Activated naive CD8-positive, alpha-beta T cell treated with anti-CD3 and anti-CD28 coated beads, Interleukin-2, amount 10 ng/mL, durations not matched to agents 7 days and 5 days (primary cell): ENCODE data around the gene TMEM62. TPM values are rescaled to one million over a fixed set of nuclear protein-coding genes. Genes with fewer than 3 reads are reported as not detected.

ENCODE experiments used
- ATAC-seq: fragments of 150-1000 bp; cut with Tn5 transposase; one replicate; pipeline ENCODE4 v1.10.0; 2021; ENCODE audit warnings: low read depth, moderate library complexity
- POLR2A ChIA-PET: fragments of 350-600 bp; sonication (Branson Sonifier 250); formaldehyde crosslinking; loops from one replicate; lab custom pipeline; 2021; ENCODE audit warnings: antibody characterized with exemption; lab: Charles Lee
- DNase-seq: peaks from one replicate; pipeline ENCODE4 v3.0.0; 2021
- H3K27ac Mint-ChIP-seq: one replicate; pipeline ENCODE4 v1.8.0; 2022; ENCODE audit warnings: mild to moderate bottlenecking, mixed read lengths
- H3K27me3 Mint-ChIP-seq: one replicate; pipeline ENCODE4 v1.8.0; 2022; ENCODE audit warnings: mild to moderate bottlenecking, moderate library complexity, mixed read lengths
- H3K36me3 Mint-ChIP-seq: one replicate; pipeline ENCODE4 v1.8.0; 2021; ENCODE audit warnings: mild to moderate bottlenecking, mixed read lengths
- H3K4me1 Mint-ChIP-seq: one replicate; pipeline ENCODE4 v1.8.0; 2021; ENCODE audit warnings: mixed read lengths
- H3K4me3 Mint-ChIP-seq: one replicate; pipeline ENCODE4 v1.8.0; 2022; ENCODE audit warnings: mild to moderate bottlenecking, moderate library complexity, mixed read lengths
- H3K9me3 Mint-ChIP-seq: one replicate; pipeline ENCODE4 v1.8.0; 2021; ENCODE audit warnings: mixed read lengths
- total RNA-seq, 2 experiments: library from RNA; stranded (reverse); gene quantifications; one replicate each; pipeline ENCODE4 v1.2.3, GENCODE V29; 2021

TMEM62 gene
- total RNA-seq, 2 experiments from 2014 or later: 23.3 to 28.1 TPM

DNA sequence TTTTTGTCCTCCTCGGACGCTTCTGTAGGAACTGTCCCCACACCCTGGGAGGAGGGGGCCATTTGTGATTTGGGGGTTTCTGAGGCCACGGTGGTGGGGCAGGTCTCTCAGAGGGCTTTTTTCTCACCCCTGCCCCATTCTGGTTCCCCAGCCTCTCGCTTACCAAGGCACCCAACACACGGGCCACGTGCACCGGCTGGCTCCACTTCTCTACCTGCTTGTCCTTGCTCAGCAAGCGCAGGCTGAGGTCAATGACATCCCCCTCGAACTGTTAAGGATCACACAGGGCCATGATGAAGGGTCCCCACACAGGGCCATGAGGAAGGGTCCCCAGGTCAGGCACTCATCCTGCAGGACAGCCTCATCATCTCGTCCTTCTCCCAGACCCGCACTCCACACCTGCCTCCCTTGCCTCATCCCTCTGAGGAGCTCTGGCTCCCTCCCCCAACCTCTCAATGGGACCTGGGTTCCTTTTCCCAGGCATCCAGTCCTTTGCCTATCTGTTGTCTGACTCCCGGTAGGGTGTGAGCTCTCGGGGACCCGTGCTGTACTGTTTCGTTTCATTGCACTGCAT lies 76.9 kb downstream of the TMEM62 start:
- peaks cover 14% of the 10 kb centered on the region for H3K27me3 Mint-ChIP-seq
- no peaks in the 10 kb centered on the region for H3K4me1 Mint-ChIP-seq
- POLR2A ChIA-PET: no interaction called here
- ATAC-seq: no peak
- no peaks in the 10 kb centered on the region for H3K36me3 Mint-ChIP-seq
- DNase-seq: no peak
- H3K4me3 Mint-ChIP-seq: no peak overlapping the region
- no peaks in the 10 kb centered on the region for H3K9me3 Mint-ChIP-seq
- no peak overlapping the region for H3K27ac Mint-ChIP-seq

DNA sequence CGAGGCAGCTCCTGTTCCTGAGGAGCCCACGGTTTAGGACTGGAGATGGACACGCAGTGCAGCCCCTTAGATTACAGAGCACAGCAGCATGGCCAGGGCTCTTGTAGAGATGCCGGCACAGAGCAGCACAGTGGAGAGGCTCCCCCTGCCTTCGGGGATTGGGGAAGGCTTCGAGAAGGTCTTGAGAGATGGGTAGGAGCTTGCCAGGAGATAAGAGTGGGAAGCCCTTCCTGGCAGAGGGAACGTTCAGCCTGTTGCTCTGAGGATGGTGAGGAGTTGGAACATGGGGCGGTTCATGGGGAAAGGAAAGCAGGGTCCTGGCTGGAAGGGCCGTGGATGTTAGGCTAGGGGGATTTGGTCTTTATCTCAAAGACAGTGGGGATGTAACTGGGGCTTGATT lies 77.4 kb downstream of the TMEM62 start:
- H3K27me3 Mint-ChIP-seq: peaks cover 14% of the 10 kb centered on the region
- DNase-seq: no peak
- H3K4me3 Mint-ChIP-seq: no peak overlapping the region
- no peaks in the 10 kb centered on the region for H3K9me3 Mint-ChIP-seq
- H3K36me3 Mint-ChIP-seq: no peaks in the 10 kb centered on the region
- ATAC-seq: no peak
- no peak overlapping the region for H3K27ac Mint-ChIP-seq
- H3K4me1 Mint-ChIP-seq: no peaks in the 10 kb centered on the region
- POLR2A ChIA-PET: no interaction called here

DNA sequence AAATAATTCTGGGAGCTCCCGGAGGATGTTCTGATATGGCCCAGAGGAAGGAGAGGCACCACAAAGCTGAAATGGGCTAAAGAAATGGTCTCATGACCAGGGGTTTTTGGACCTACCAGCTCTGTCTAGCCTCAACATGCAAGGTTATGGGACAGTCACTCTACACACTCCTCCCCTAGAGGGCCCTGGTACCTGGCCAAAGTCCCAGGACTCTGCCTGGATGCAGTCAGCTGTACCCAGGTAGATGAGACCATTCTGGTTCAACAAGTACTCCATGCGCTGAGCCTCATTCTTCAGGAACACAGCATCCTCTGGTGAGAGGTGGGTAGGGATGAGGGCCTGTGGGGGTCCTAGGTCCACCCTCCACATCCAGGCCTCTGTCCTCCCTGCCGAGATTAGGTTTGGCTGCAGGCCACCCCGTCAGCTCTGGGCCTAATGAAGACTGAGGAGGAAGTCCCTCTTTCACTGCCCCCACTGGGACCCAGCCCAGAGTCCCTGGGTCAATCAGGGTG lies 77.9 kb downstream of the TMEM62 start:
- DNase-seq (no peak), ATAC-seq (no peak)
- POLR2A ChIA-PET: no interaction called here
- Mint-ChIP-seq H3K27me3 (peaks cover 14% of the 10 kb centered on the region), H3K9me3 (no peaks in the 10 kb centered on the region), H3K27ac (no peak overlapping the region), H3K4me3 (no peak overlapping the region), H3K4me1 (no peaks in the 10 kb centered on the region), H3K36me3 (no peaks in the 10 kb centered on the region)

DNA sequence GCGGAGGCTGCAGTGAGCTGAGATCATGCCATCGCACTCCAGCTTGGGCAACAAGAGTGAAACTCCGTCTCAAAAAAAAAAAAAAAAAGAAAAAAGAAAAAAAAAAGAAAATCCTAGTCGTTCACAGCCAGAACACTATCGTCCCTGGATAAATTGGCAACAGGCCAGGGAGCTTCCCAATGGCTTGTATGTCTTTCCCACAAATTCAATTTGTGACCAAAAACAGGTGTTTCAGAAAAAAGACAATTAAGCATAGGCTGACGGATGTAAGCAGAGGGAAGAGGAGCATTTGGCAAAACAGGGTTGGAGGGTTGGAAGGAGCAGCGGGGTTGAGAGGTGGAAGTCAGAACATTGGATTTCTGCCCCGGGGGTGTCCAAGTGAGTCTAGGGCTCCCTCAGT lies 78.9 kb downstream of the TMEM62 start:
- DNase-seq: no peak
- no peak overlapping the region for H3K27ac Mint-ChIP-seq
- POLR2A ChIA-PET: no interaction called here
- peaks cover 14% of the 10 kb centered on the region for H3K27me3 Mint-ChIP-seq
- no peaks in the 10 kb centered on the region for H3K36me3 Mint-ChIP-seq
- H3K9me3 Mint-ChIP-seq: no peaks in the 10 kb centered on the region
- H3K4me1 Mint-ChIP-seq: no peaks in the 10 kb centered on the region
- no peak overlapping the region for H3K4me3 Mint-ChIP-seq
- ATAC-seq: no peak

DNA sequence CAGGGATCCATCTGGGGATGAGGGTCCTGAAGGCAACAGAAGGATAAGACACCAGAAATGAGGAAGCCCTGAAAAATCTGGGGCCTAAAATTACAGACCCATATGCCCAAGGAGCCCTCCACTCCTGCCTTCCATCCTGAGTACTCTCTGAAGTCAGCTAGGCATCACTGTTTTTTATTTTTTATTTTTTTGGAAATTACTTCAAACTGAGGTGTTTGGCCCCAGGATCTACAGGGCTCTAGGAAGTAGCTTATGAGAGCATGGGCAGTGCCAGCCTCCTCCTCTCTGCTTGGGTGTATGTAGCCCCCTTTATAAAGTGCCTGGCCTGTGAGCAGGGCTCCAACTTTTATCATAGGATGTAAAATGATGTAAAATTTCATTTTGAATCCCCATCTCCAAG lies 79.6 kb downstream of the TMEM62 start:
- no peaks in the 10 kb centered on the region for H3K4me1 Mint-ChIP-seq
- POLR2A ChIA-PET: no interaction called here
- no peak overlapping the region for H3K4me3 Mint-ChIP-seq
- DNase-seq (no peak), ATAC-seq (no peak)
- peaks cover 17% of the 10 kb centered on the region for H3K27me3 Mint-ChIP-seq
- H3K9me3 Mint-ChIP-seq: no peaks in the 10 kb centered on the region
- H3K36me3 Mint-ChIP-seq: no peaks in the 10 kb centered on the region
- H3K27ac Mint-ChIP-seq: no peak overlapping the region

DNA sequence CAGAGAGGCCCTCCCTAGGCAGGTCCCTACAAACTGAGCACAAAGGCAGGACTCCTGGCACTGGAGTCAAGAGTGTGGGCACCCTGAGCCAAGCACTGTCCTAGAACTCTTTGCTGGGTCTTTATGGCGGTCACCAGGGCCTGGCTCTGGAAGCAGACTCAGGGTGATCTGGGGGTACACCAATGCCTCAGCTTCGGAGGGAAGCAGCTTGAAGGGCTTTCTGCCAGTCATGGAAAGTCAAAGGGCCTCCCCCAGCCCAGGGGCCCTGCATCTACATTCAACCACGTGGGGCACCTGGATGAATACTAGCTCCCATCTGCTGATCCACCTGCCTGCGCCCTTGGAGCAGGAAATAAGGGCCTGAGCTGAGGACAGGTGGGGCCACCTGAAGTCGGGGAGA lies 80.1 kb downstream of the TMEM62 start:
- Mint-ChIP-seq H3K4me1 (no peaks in the 10 kb centered on the region), H3K4me3 (no peak overlapping the region), H3K27ac (no peak overlapping the region), H3K9me3 (no peaks in the 10 kb centered on the region), H3K27me3 (peaks cover 21% of the 10 kb centered on the region), H3K36me3 (no peaks in the 10 kb centered on the region)
- POLR2A ChIA-PET: no interaction called here
- no peak for DNase-seq
- no peak for ATAC-seq

DNA sequence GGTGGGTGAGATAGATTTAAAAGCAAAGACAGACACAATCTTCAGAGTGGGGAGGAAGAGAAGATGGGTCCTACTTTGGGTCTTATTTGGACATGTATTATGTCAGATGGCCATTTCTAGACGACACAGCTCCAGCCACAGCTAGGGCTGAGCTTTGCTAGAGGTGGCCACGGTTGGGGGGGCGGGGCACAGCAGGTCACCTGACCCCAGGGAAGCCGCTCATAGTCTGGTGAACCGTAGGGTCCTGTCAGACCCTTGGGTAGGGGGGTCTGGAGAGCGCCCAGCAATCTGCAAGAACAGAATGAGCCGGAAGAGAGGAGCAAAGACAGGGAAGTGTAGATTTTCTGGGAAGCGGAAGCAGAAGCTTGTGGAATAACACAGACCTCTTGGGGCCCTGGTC lies 80.8 kb downstream of the TMEM62 start:
- Mint-ChIP-seq H3K36me3 (no peaks in the 10 kb centered on the region), H3K4me1 (no peaks in the 10 kb centered on the region)

DNA sequence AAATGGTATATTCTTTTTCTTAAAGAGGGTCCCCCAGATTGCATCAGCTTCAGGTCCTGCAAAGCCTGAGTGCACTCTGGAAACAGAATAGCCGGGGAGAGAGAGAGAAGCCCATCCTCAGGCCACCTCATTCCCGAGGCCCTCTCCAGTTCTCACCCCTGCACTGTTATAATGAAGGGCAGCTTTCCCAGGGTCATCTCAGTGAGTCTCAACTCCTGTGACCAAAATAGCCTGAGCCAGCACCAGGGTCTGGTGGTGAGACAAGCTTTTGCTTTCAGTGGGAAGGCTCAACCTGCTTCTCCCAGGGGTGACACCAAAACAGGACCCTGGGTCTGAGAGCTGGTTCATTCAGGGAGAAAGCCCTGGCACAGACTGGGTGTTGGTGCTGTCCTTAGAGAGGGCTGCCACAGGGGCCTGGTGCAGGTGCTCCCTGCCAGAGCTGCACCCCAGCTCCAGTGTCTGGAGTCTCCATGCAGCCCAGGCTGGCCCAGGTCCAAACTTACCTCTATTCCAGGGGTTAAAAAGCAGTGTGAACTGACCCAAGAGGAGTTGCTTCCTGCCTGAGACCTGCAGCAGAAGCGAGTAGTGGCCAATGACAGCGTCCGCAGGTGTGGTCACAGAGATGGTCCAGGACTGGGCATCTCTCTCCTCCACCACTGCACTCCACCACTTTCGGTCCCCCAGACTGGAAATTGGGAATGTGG lies 81.4 kb downstream of the TMEM62 start:
- DNase-seq: no peak
- Mint-ChIP-seq H3K36me3 (no peaks in the 10 kb centered on the region), H3K27me3 (peaks cover 22% of the 10 kb centered on the region), H3K27ac (no peak overlapping the region), H3K4me1 (no peaks in the 10 kb centered on the region), H3K9me3 (no peaks in the 10 kb centered on the region), H3K4me3 (no peak overlapping the region)
- POLR2A ChIA-PET: no interaction called here
- no peak for ATAC-seq

More for the DNA sequence above, 80.8 kb downstream of the TMEM62 start:
- ATAC-seq (no peak), DNase-seq (no peak)
- H3K27me3 Mint-ChIP-seq: peaks cover 20% of the 10 kb centered on the region
- no peak overlapping the region for H3K4me3 Mint-ChIP-seq
- POLR2A ChIA-PET: no interaction called here
- no peaks in the 10 kb centered on the region for H3K9me3 Mint-ChIP-seq
- no peak overlapping the region for H3K27ac Mint-ChIP-seq

DNA sequence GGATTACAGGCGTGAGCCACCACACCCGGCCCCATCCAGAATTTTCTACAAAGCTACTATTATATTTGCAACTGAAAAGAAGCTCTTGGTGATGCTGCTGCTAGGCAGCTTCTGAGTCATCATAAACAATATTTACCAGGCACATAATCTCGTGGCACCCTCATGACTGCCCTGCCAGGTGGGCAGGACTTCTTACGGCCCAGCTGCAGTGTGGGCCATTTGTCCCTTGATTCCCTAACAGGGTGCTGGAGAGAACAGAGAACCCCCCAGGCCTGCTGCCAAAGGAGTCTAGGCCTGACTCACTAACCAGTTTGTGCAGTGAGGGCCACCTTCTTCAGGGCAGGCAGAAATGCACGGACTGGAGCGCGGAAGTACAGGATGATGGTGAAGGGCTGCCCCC lies 82.6 kb downstream of the TMEM62 start:
- no peak for ATAC-seq

DNA sequence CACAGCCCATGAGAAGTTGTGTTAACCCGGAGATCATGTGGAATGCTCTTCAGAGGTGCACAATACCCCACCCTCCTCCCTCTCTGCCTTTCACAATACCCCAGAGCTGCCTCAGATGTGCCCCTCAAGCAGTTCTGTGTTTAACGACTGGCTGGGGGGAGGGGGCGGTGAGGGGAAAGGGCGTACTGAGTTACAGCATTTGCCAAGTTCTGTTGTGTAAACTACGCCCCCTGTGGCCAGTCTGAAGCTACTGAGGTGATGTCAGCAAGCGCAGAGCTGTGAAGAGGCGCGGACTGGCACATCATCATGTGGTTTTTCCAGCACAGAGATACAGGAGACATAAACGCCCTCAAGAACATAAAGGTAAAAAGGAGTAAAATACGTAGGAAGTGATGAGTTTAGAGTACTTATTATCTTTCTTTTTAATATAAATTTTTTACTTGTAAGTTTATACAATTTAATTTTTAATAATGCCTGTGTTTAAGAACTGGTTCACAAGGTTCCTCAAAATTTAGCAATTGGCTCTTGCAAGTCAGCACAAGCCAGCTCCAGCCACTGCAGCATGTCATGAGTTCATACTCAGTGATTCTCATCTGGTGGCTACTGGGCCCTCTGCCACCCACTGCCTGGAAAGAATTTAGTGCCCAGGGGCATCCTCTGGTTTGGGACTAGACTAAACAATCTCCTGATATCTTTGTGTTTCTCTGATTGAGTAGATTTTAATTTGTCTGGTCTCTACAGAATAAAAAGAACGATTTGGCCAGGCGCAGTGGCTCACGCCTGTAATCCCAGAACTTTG lies 85.7 kb downstream of the TMEM62 start:
- H3K36me3 Mint-ChIP-seq: no peaks in the 10 kb centered on the region
- H3K4me3 Mint-ChIP-seq: no peak overlapping the region
- peaks cover 41% of the 10 kb centered on the region for H3K27me3 Mint-ChIP-seq
- H3K9me3 Mint-ChIP-seq: no peaks in the 10 kb centered on the region
- ATAC-seq (no peak), DNase-seq (no peak)
- H3K27ac Mint-ChIP-seq: no peak overlapping the region
- POLR2A ChIA-PET: no interaction called here
- H3K4me1 Mint-ChIP-seq: peaks cover 4% of the 10 kb centered on the region

More for the DNA sequence above, 82.6 kb downstream of the TMEM62 start:
- Mint-ChIP-seq H3K27me3 (peaks cover 27% of the 10 kb centered on the region), H3K4me1 (peaks cover 4% of the 10 kb centered on the region), H3K4me3 (no peak overlapping the region), H3K36me3 (no peaks in the 10 kb centered on the region), H3K9me3 (no peaks in the 10 kb centered on the region), H3K27ac (no peak overlapping the region)
- POLR2A ChIA-PET: no interaction called here
- no peak for DNase-seq

DNA sequence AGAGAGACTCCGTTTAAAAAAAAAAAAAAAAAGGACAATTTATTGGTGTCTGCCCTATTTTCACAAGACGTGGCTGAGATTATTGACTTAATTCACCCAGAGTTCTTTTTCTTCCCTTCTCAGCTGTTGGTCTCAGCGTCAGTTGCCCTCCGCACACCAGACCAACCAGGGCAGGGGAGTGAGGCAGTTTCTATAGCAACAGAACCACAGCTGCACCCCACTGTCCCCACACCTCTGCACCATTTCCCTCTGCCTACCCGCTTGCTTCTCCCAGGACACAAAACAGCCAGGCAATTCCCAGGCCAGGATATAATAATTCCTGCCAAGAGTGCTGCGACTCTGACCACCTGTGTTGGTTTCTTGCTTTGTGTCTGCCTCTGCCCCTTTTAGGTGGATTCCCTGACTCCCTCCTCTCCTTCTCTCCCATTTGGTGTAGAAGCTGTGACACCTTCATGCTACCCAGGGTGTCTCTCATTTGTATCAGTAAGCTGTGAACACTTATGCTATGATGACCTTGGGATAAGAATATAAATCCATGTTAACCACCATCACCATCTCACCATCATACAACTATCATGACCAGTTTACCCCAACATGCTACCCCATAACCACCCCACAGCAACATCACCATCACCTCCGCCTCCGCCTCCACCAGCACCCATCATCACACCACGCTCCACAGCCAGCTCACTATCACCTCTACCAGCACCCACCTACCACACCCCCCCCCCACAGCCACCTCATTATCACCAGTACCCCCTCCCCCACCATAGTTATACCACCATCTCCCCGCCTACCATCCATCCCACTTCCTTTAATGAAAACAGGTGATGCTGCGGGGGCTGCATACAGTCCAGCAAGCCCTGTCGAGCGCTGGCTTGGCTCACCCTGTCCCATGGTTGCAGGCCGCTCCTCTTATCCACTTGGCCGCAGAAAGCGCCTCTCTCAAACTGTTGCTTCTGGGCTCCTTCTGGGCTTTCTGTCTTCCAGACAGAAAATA lies 86.8 kb downstream of the TMEM62 start:
- ATAC-seq (no peak), DNase-seq (no peak)
- Mint-ChIP-seq H3K4me1 (peaks cover 4% of the 10 kb centered on the region), H3K27me3 (peaks cover 42% of the 10 kb centered on the region), H3K4me3 (no peak overlapping the region), H3K27ac (no peak overlapping the region), H3K9me3 (no peaks in the 10 kb centered on the region), H3K36me3 (no peaks in the 10 kb centered on the region)
- POLR2A ChIA-PET: no interaction called here

DNA sequence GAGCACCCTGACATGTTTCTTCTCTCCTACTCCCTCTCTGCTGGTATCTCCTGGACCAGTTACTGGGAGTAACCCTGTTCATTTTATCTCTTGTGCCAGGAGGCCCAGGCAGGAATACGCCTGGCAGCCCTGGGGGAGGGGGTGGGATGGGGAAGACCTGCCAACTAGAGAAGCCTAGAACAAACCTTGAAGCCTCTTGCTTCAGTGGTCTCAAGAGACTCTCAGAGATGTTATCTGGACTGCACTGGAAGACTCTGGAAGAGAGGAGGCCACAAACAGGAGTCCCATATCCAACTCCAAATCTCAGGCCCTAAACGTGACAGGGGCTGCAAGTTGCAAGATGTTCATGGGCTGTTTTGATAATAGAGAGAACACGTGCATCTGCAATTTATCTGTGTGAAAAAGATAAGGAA lies 87.6 kb downstream of the TMEM62 start, which contains the start of gene EPB42:
EPB42 (minus strand) TSS at position 28 of the 413 bp plus-strand sequence. CDS start 193 bp downstream, outside the sequence.
- no peak within 1 kb of the TSS for H3K4me3 Mint-ChIP-seq
- H3K9me3 Mint-ChIP-seq: no peaks in the 10 kb centered on the region
- H3K36me3 Mint-ChIP-seq: no peaks in the 10 kb centered on the region
- H3K27me3 Mint-ChIP-seq: peaks cover 42% of the 10 kb centered on the region
- DNase-seq: no peak
- H3K4me1 Mint-ChIP-seq: peaks cover 6% of the 10 kb centered on the region
- POLR2A ChIA-PET: no interaction called here
- ATAC-seq: no peak
- H3K27ac Mint-ChIP-seq: no peak within 1 kb of the TSS
